GM23338 (cell line): ENCODE results near the gene SMARCA2. TPM values are rescaled to one million over a fixed set of nuclear protein-coding genes. Genes with fewer than 3 reads are reported as not detected.

Source experiments
- ATAC-seq: fragments of 200-7000 bp; cut with Tn5 transposase; 3 replicates; pipeline ENCODE4 v1.9.1; 2020
- DNase-seq: peaks from one replicate; pipeline ENCODE4 v3.0.0-alpha.2; 2015; ENCODE audit warnings: low spot score
- H2AFZ ChIP-seq: fragments of 200-600 bp; sonication (generic); 2 replicates; pipeline ENCODE4 v1.8.0; 2016; ENCODE audit warnings: antibody characterized with exemption, mild to moderate bottlenecking, moderate library complexity
- H3F3A ChIP-seq: fragments of 200-600 bp; sonication (generic); replicated peaks from 2 replicates; pipeline ENCODE4 v1.8.0; 2017; ENCODE audit warnings: antibody characterized with exemption, mixed run types, low read depth
- H3K27ac ChIP-seq: fragments of 200-600 bp; sonication (generic); 2 replicates; pipeline ENCODE4 v1.6.1; 2016; ENCODE audit warnings: low read depth
- H3K27me3 ChIP-seq: fragments of 200-600 bp; sonication (generic); 2 replicates; pipeline ENCODE4 v1.8.0; 2016; ENCODE audit warnings: mild to moderate bottlenecking, mixed run types, moderate library complexity; ENCODE audit not compliant: insufficient read depth
- H3K36me3 ChIP-seq: fragments of 200-600 bp; sonication (generic); 2 replicates; pipeline ENCODE4 v1.8.0; 2016; ENCODE audit warnings: mild to moderate bottlenecking; ENCODE audit not compliant: insufficient read depth
- H3K4me1 ChIP-seq: fragments of 200-600 bp; sonication (generic); 2 replicates; pipeline ENCODE4 v1.8.0; 2016; ENCODE audit warnings: mild to moderate bottlenecking, moderate library complexity; ENCODE audit not compliant: insufficient read depth
- H3K4me2 ChIP-seq: fragments of 200-600 bp; sonication (generic); 2 replicates; pipeline ENCODE4 v1.7.1; 2017; ENCODE audit warnings: mixed run types
- H3K4me3 ChIP-seq: fragments of 200-600 bp; sonication (generic); 2 replicates; pipeline ENCODE4 v1.6.1; 2016; ENCODE audit warnings: mixed run types
- H3K79me2 ChIP-seq: fragments of 200-600 bp; sonication (generic); replicated peaks from 2 replicates; pipeline ENCODE4 v1.8.0; 2017; ENCODE audit warnings: mild to moderate bottlenecking; ENCODE audit not compliant: insufficient read depth
- H3K9me2 ChIP-seq: fragments of 200-600 bp; sonication (generic); 2 replicates; pipeline ENCODE4 v1.8.0; 2017; ENCODE audit not compliant: insufficient read depth
- H4K20me1 ChIP-seq: fragments of 200-600 bp; sonication (generic); replicated peaks from 2 replicates; pipeline ENCODE4 v1.8.0; 2017; ENCODE audit warnings: mild to moderate bottlenecking; ENCODE audit not compliant: insufficient read depth
- H3K27ac Mint-ChIP-seq: 2 replicates; pipeline ENCODE4 v1.8.0; 2020; ENCODE audit warnings: inconsistent platforms, mild to moderate bottlenecking, moderate library complexity, mixed read lengths
- H3K27me3 Mint-ChIP-seq: 3 replicates; pipeline ENCODE4 v1.8.0; 2022; ENCODE audit warnings: low read depth, mild to moderate bottlenecking, moderate library complexity, mixed read lengths, inconsistent platforms; ENCODE audit not compliant: insufficient read depth, poor library complexity
- H3K36me3 Mint-ChIP-seq: 3 replicates; pipeline ENCODE4 v1.8.0; 2021; ENCODE audit warnings: low read depth, mild to moderate bottlenecking, inconsistent platforms, moderate library complexity, mixed read lengths
- H3K4me1 Mint-ChIP-seq: 3 replicates; pipeline ENCODE4 v1.8.0; 2020; ENCODE audit warnings: mild to moderate bottlenecking, inconsistent platforms, mixed read lengths
- H3K4me3 Mint-ChIP-seq: 3 replicates; pipeline ENCODE4 v1.8.0; 2021; ENCODE audit warnings: moderate library complexity, mild to moderate bottlenecking, inconsistent platforms, mixed read lengths
- H3K9me3 Mint-ChIP-seq: 3 replicates; pipeline ENCODE4 v1.8.0; 2020; ENCODE audit warnings: moderate library complexity, mild to moderate bottlenecking, inconsistent platforms, mixed read lengths
- CREB1 ChIP-seq: fragments of 250-450 bp; sonication (Bioruptor Pico); IDR thresholded peaks from 2 replicates; pipeline ENCODE4 v1.5.0; 2020; ENCODE audit warnings: low read depth, mild to moderate bottlenecking, moderate library complexity
- EZH2 ChIP-seq: fragments of 200-600 bp; sonication (generic); IDR thresholded peaks from one replicate; pipeline ENCODE4 v1.8.0; 2017; ENCODE audit warnings: antibody characterized with exemption, mild to moderate bottlenecking, low read depth; ENCODE audit not compliant: unreplicated experiment
- JUNB ChIP-seq: IDR thresholded peaks from one replicate; pipeline ENCODE4 v1.6.1; 2016; ENCODE audit warnings: antibody characterized with exemption; ENCODE audit not compliant: unreplicated experiment
- NANOG ChIP-seq: IDR thresholded peaks from 2 replicates; pipeline ENCODE4 v1.6.1; 2016; ENCODE audit warnings: antibody characterized with exemption, borderline replicate concordance
- ZNF114 ChIP-seq: fragments of 250-450 bp; sonication (Bioruptor Pico); IDR thresholded peaks from 2 replicates; pipeline ENCODE4 v1.5.0; 2020; ENCODE audit warnings: mild to moderate bottlenecking, moderate library complexity
- ZNF331 ChIP-seq: fragments of 250-450 bp; sonication (Bioruptor Pico); IDR thresholded peaks from 2 replicates; pipeline ENCODE4 v1.5.0; 2020; ENCODE audit warnings: low read depth, mild to moderate bottlenecking, moderate library complexity
- polyA plus RNA-seq: library from polyadenylated mRNA; unstranded; fragments of >200 nt; fragmentation: Nextera tagmentation; extraction: Ambion mirVana; gene quantifications from 2 replicates; pipeline ENCODE4 v1.2.1, GENCODE V29; 2016
- total RNA-seq: library from RNA; depleted of rRNA; stranded (reverse); fragments of >200 nt; shearing (Covaris generic); gene quantifications from 2 replicates; pipeline ENCODE4 v1.2.3, GENCODE V29; 2014
- TF ChIP-seq, protein P1 (sequence below): IDR thresholded peaks from 2 replicates; pipeline ENCODE4 v1.6.1; 2016; ENCODE audit warnings: antibody characterized with exemption
- TF ChIP-seq, protein P2 (sequence below), 2 experiments: fragments of 200-600 bp in 1 of 2; sonication (generic) in 1 of 2; conservative IDR thresholded peaks; 2 replicates each; pipeline versions ENCODE4 v1.5.1 to v1.6.1; 2016 to 2017; ENCODE audit warnings: antibody characterized with exemption in 2 of 2, low read depth in 2 of 2, mild to moderate bottlenecking in 2 of 2, moderate library complexity in 1 of 2
- TF ChIP-seq, protein P3 (sequence below): fragments of 250-450 bp; sonication (Bioruptor Pico); IDR thresholded peaks from 2 replicates; pipeline ENCODE4 v1.5.0; 2020; ENCODE audit warnings: mild to moderate bottlenecking, moderate library complexity

SMARCA2 gene
- total and polyA plus RNA-seq, 2 experiments from 2014 or later: 21.7 to 21.9 TPM

DNA sequence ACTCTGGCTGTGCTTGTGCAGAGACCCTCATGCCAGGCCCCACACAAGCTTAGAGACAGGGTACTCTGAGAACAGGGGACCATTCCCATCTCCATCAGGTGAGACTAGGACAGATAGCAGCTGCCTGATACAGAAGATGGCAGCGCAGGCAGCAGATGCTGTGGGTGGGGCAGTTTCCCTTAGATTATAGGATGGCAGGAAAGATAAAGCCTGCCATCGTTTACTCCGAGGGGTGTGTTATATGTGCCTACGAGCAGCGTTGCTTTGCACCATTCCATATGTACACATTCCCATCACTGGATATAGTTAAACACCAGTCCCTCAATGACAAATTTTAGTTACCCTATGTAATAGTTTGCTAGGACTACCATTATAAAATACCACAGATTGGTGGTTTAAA lies 135.2 kb downstream of the SMARCA2 start:
- Mint-ChIP-seq H3K4me3 (no peak overlapping the region), H3K27ac (no peak overlapping the region), H3K4me1 (peaks cover 5% of the 10 kb centered on the region), H3K27me3 (no peaks in the 10 kb centered on the region), H3K36me3 (peaks cover 8% of the 10 kb centered on the region), H3K9me3 (peaks cover 4% of the 10 kb centered on the region; the same call in 1 of the 3 replicates)
- no peak overlapping the region for H3K4me3 ChIP-seq
- no peak overlapping the region for H3K4me2 ChIP-seq
- no peaks in the 10 kb centered on the region; the same call in 1 of the 2 replicates for H3K36me3 ChIP-seq
- H2AFZ ChIP-seq: no peak overlapping the region
- DNase-seq (no peak), ATAC-seq (no peak)
- H3K79me2 ChIP-seq: no peaks in the 10 kb centered on the region
- no peak for TF ChIP-seq CREB1 (CRISPR knock-in tag)
- no peaks in the 10 kb centered on the region for H3F3A ChIP-seq
- 0 out of 2 replicates have a peak, but pooled peaks cover 7% of the 10 kb centered on the region for H3K9me2 ChIP-seq
- H4K20me1 ChIP-seq: no peaks in the 10 kb centered on the region
- no peak overlapping the region for H3K27ac ChIP-seq
- 0 out of 2 replicates have a peak, but pooled peaks cover 3% of the 10 kb centered on the region for H3K4me1 ChIP-seq
- H3K27me3 ChIP-seq: no peaks in the 10 kb centered on the region

DNA sequence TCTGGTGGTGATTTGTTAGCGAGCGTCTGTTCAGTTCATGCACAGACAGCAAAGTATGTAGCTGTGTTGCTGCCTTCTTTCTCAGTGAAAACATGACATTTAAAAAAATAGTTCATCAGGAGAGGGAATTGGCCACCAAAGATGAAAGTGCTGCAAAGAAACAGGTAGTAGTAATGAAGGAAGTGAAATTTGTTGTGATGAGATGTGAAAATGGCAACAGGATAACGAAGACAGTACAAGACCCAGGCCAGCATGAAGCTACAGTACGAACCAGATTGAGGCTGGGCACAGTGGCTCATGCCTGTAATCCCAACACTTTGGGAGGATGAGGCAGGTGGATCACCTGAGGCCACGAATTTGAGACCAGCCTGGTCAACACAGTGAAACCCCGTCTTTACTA lies 136.0 kb downstream of the SMARCA2 start:
- DNase-seq: no peak
- 0 out of 2 replicates have a peak, but pooled peaks cover 3% of the 10 kb centered on the region for H3K4me1 ChIP-seq
- TF ChIP-seq, protein P1, sequence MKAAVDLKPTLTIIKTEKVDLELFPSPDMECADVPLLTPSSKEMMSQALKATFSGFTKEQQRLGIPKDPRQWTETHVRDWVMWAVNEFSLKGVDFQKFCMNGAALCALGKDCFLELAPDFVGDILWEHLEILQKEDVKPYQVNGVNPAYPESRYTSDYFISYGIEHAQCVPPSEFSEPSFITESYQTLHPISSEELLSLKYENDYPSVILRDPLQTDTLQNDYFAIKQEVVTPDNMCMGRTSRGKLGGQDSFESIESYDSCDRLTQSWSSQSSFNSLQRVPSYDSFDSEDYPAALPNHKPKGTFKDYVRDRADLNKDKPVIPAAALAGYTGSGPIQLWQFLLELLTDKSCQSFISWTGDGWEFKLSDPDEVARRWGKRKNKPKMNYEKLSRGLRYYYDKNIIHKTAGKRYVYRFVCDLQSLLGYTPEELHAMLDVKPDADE: no peak
- TF ChIP-seq ZNF331 (CRISPR knock-in tag): no peak
- TF ChIP-seq EZH2: no peak
- no peak for TF ChIP-seq ZNF114 (CRISPR knock-in tag)
- no peak for TF ChIP-seq NANOG
- TF ChIP-seq, protein P2, sequence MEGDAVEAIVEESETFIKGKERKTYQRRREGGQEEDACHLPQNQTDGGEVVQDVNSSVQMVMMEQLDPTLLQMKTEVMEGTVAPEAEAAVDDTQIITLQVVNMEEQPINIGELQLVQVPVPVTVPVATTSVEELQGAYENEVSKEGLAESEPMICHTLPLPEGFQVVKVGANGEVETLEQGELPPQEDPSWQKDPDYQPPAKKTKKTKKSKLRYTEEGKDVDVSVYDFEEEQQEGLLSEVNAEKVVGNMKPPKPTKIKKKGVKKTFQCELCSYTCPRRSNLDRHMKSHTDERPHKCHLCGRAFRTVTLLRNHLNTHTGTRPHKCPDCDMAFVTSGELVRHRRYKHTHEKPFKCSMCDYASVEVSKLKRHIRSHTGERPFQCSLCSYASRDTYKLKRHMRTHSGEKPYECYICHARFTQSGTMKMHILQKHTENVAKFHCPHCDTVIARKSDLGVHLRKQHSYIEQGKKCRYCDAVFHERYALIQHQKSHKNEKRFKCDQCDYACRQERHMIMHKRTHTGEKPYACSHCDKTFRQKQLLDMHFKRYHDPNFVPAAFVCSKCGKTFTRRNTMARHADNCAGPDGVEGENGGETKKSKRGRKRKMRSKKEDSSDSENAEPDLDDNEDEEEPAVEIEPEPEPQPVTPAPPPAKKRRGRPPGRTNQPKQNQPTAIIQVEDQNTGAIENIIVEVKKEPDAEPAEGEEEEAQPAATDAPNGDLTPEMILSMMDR (conservative IDR thresholded peaks at IDR 0.05; ENCODE audit: low read depth in 2 of 2): no peak
- no peak for TF ChIP-seq JUNB
- TF ChIP-seq, protein P3, sequence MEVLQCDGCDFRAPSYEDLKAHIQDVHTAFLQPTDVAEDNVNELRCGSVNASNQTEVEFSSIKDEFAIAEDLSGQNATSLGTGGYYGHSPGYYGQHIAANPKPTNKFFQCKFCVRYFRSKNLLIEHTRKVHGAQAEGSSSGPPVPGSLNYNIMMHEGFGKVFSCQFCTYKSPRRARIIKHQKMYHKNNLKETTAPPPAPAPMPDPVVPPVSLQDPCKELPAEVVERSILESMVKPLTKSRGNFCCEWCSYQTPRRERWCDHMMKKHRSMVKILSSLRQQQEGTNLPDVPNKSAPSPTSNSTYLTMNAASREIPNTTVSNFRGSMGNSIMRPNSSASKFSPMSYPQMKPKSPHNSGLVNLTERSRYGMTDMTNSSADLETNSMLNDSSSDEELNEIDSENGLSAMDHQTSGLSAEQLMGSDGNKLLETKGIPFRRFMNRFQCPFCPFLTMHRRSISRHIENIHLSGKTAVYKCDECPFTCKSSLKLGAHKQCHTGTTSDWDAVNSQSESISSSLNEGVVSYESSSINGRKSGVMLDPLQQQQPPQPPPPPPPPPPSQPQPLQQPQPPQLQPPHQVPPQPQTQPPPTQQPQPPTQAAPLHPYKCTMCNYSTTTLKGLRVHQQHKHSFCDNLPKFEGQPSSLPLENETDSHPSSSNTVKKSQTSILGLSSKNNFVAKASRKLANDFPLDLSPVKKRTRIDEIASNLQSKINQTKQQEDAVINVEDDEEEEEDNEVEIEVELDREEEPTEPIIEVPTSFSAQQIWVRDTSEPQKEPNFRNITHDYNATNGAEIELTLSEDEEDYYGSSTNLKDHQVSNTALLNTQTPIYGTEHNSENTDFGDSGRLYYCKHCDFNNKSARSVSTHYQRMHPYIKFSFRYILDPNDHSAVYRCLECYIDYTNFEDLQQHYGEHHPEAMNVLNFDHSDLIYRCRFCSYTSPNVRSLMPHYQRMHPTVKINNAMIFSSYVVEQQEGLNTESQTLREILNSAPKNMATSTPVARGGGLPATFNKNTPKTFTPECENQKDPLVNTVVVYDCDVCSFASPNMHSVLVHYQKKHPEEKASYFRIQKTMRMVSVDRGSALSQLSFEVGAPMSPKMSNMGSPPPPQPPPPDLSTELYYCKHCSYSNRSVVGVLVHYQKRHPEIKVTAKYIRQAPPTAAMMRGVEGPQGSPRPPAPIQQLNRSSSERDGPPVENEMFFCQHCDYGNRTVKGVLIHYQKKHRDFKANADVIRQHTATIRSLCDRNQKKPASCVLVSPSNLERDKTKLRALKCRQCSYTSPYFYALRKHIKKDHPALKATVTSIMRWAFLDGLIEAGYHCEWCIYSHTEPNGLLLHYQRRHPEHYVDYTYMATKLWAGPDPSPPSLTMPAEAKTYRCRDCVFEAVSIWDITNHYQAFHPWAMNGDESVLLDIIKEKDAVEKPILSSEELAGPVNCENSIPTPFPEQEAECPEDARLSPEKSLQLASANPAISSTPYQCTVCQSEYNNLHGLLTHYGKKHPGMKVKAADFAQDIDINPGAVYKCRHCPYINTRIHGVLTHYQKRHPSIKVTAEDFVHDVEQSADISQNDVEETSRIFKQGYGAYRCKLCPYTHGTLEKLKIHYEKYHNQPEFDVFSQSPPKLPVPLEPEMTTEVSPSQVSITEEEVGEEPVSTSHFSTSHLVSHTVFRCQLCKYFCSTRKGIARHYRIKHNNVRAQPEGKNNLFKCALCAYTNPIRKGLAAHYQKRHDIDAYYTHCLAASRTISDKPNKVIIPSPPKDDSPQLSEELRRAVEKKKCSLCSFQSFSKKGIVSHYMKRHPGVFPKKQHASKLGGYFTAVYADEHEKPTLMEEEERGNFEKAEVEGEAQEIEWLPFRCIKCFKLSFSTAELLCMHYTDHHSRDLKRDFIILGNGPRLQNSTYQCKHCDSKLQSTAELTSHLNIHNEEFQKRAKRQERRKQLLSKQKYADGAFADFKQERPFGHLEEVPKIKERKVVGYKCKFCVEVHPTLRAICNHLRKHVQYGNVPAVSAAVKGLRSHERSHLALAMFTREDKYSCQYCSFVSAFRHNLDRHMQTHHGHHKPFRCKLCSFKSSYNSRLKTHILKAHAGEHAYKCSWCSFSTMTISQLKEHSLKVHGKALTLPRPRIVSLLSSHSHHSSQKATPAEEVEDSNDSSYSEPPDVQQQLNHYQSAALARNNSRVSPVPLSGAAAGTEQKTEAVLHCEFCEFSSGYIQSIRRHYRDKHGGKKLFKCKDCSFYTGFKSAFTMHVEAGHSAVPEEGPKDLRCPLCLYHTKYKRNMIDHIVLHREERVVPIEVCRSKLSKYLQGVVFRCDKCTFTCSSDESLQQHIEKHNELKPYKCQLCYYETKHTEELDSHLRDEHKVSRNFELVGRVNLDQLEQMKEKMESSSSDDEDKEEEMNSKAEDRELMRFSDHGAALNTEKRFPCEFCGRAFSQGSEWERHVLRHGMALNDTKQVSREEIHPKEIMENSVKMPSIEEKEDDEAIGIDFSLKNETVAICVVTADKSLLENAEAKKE: no peak

More for the DNA sequence above, 136.0 kb downstream of the SMARCA2 start:
- no peaks in the 10 kb centered on the region for H3K79me2 ChIP-seq
- no peak overlapping the region for H3K27ac ChIP-seq
- H3K4me1 Mint-ChIP-seq: peaks cover 10% of the 10 kb centered on the region
- H3F3A ChIP-seq: no peaks in the 10 kb centered on the region
- H3K4me3 Mint-ChIP-seq: no peak overlapping the region
- ATAC-seq: no peak
- peaks cover 8% of the 10 kb centered on the region for H3K36me3 Mint-ChIP-seq
- H3K9me3 Mint-ChIP-seq: peaks cover 4% of the 10 kb centered on the region; the same call in 1 of the 3 replicates
- H3K27me3 Mint-ChIP-seq: no peaks in the 10 kb centered on the region
- H3K27ac Mint-ChIP-seq: no peak overlapping the region
- no peak overlapping the region for H3K4me2 ChIP-seq
- no peaks in the 10 kb centered on the region; the same call in 1 of the 2 replicates for H3K36me3 ChIP-seq
- no peaks in the 10 kb centered on the region for H4K20me1 ChIP-seq
- H3K4me3 ChIP-seq: no peak overlapping the region
- 0 out of 2 replicates have a peak, but pooled peaks cover 7% of the 10 kb centered on the region for H3K9me2 ChIP-seq
- no peaks in the 10 kb centered on the region for H3K27me3 ChIP-seq
- H2AFZ ChIP-seq: no peak overlapping the region
